Endothelial cell of umbilical vein (primary cell): Measurements from ENCODE around the gene RECK.

Experiments
- POLR2AphosphoS5 ChIP-seq: IDR thresholded peaks from 2 replicates; pipeline ENCODE4 v1.6.1; 2012; ENCODE audit warnings: low read depth, mild to moderate bottlenecking, control low read depth, low read length, moderate library complexity; ENCODE audit not compliant: insufficient read depth
- TF ChIP-seq, protein P1 (sequence below), 2 donors: IDR thresholded peaks; 1 replicate in 1 of 2; 2 replicates in 1 of 2; pipeline ENCODE4 v1.5.1; 2011; ENCODE audit warnings: low read length in 2 of 2, mild to moderate bottlenecking in 2 of 2, moderate library complexity in 2 of 2, control low read depth in 1 of 2, inconsistent platforms in 1 of 2, low read depth in 1 of 2; ENCODE audit not compliant: insufficient read depth in 1 of 2; ENCODE audit errors: extremely low read depth in 1 of 2

DNA sequence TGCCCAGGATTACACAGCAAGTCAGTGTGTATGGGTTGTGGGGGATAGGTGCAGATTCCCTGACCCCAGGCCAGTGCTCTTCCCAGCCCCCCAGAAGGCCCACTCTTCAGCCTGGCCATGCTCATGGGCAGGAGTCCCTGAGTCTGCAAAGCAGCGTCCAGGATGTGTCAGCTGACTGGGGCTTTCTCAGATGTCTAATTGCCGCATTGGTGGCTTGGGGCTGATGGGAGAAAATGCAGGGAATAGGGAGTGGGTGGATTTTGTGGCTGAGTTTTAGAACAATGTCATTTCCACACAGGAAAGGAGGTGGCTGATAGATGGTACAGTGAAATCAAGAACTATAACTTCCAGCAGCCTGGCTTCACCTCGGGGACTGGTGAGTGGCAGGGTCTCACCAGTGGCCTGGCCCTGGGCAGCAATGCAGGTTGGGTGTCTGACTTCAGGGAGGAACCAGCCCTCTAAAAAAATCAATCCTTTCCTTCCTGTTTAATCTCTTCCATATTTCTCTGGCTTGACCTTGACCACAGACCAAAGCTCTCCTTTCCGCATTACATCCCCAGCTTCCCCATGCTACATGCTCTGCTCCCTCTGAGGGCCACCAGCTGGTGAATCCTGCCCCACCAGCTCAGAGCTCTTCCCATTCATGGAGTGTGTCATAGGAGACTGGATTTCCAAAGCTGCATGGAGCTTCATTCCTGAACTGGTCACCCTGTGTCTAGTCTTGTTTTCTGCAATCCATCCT, 114.0 kb downstream of the RECK start:
- TF ChIP-seq, protein P1, sequence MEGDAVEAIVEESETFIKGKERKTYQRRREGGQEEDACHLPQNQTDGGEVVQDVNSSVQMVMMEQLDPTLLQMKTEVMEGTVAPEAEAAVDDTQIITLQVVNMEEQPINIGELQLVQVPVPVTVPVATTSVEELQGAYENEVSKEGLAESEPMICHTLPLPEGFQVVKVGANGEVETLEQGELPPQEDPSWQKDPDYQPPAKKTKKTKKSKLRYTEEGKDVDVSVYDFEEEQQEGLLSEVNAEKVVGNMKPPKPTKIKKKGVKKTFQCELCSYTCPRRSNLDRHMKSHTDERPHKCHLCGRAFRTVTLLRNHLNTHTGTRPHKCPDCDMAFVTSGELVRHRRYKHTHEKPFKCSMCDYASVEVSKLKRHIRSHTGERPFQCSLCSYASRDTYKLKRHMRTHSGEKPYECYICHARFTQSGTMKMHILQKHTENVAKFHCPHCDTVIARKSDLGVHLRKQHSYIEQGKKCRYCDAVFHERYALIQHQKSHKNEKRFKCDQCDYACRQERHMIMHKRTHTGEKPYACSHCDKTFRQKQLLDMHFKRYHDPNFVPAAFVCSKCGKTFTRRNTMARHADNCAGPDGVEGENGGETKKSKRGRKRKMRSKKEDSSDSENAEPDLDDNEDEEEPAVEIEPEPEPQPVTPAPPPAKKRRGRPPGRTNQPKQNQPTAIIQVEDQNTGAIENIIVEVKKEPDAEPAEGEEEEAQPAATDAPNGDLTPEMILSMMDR (IDR thresholded peaks at IDR 0.05; ENCODE audit: extremely low read depth in 1 of 2, insufficient read depth in 1 of 2, low read depth in 1 of 2, low read length in 2 of 2): no peak
- no peak for TF ChIP-seq POLR2AphosphoS5
